ENCODE measurements around the gene GREB1L.

GREB1L gene

DNA sequence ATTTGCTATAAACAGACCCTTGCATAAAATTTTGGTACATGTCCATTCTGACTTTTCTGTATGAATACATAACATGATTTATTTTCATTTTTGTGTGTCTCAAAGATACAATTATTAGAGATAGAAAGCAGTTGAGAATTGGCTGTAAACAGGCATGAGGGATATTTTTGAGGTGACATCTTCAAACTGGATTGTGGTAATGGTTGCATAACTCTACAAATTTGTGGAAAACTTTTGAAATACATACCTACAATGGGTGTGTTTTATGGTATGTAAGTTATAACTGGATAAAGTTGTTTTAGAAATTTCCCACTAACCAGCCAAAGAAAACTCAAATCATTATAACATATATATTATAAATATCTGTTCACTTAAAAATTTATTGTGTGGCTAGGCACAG is 39.6 kb downstream of the GREB1L start:
- TF ChIP-seq, protein P1, sequence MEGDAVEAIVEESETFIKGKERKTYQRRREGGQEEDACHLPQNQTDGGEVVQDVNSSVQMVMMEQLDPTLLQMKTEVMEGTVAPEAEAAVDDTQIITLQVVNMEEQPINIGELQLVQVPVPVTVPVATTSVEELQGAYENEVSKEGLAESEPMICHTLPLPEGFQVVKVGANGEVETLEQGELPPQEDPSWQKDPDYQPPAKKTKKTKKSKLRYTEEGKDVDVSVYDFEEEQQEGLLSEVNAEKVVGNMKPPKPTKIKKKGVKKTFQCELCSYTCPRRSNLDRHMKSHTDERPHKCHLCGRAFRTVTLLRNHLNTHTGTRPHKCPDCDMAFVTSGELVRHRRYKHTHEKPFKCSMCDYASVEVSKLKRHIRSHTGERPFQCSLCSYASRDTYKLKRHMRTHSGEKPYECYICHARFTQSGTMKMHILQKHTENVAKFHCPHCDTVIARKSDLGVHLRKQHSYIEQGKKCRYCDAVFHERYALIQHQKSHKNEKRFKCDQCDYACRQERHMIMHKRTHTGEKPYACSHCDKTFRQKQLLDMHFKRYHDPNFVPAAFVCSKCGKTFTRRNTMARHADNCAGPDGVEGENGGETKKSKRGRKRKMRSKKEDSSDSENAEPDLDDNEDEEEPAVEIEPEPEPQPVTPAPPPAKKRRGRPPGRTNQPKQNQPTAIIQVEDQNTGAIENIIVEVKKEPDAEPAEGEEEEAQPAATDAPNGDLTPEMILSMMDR (conservative IDR thresholded peaks at IDR 0.05; ENCODE audit: control insufficient read depth, insufficient read depth, low read depth, low read length) = no peak
- DNase-seq (ENCODE audit: low read depth) = no peak
- H3K4me3 ChIP-seq (ENCODE audit: control insufficient read depth, low read depth, low read length) = no peak overlapping the region

DNA sequence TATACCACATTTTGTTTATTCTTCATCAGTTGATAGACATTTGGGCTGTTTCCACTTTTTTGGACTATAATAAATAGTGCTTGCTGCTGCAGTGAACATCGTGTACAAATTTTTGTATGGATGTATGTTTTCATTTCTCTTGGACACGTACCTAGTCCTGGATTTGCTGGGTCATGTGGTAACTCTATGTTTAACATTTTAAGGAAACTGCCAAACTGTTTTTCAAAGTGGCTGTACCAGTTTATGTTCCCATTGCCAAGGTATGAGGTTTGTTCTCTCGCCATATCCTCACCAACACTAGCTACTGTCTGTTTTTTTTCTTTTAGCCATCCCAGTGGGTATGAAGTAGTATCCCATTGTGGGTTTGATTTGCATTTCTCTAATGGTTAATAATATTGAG is 42.5 kb downstream of the GREB1L start:
- TF ChIP-seq, protein P1 (conservative IDR thresholded peaks at IDR 0.05; ENCODE audit: control insufficient read depth, insufficient read depth, low read depth, low read length) = no peak
- no peak for DNase-seq (ENCODE audit: low read depth)
- no peak overlapping the region for H3K4me3 ChIP-seq (ENCODE audit: control insufficient read depth, low read depth, low read length)

DNA sequence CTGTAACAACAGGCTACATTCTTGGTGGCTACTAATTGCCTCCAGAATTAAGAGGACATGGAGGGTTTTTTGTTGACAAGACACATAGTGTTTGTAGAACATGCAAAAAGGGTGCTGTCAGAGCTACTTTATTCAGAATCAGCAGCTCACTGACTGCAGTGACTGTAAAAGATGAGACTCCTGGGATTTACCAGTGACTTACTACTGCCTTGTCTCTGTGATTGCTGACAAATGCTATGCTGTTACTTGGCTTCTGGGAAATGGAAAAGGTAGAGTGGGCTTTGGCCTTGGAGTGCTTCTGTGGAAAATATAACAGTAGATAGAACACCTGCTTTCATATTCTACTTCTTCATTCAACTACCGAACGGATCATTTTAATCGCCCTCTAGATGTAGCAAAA is 47.8 kb downstream of the GREB1L start:
- TF ChIP-seq, protein P1 (conservative IDR thresholded peaks at IDR 0.05; ENCODE audit: control insufficient read depth, insufficient read depth, low read depth, low read length) = no peak
- DNase-seq (ENCODE audit: low read depth) = no peak
- no peak overlapping the region for H3K4me3 ChIP-seq (ENCODE audit: control insufficient read depth, low read depth, low read length)

DNA sequence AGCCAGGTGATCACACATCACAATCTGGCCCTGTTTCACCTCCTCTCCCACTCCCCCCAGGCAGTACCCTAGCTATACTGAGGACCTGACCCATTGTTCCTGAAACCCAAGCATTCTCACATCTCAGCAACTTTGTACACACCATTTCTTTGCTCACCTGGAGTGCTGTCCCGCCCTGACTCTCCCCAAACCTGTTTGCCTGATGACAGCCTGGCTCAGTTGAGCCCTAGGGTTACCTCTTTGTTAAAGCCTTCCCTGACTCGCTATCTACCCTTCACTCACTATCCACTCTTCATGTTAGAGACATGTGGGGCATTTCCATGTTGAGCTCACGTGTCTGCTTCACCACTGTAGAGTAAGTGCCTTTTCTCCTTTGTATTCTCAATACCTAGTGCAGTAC is 49.1 kb downstream of the GREB1L start:
- DNase-seq (ENCODE audit: low read depth) = no peak
- TF ChIP-seq, protein P1 (conservative IDR thresholded peaks at IDR 0.05; ENCODE audit: control insufficient read depth, insufficient read depth, low read depth, low read length) = no peak
- H3K4me3 ChIP-seq (ENCODE audit: control insufficient read depth, low read depth, low read length) = no peak overlapping the region

DNA sequence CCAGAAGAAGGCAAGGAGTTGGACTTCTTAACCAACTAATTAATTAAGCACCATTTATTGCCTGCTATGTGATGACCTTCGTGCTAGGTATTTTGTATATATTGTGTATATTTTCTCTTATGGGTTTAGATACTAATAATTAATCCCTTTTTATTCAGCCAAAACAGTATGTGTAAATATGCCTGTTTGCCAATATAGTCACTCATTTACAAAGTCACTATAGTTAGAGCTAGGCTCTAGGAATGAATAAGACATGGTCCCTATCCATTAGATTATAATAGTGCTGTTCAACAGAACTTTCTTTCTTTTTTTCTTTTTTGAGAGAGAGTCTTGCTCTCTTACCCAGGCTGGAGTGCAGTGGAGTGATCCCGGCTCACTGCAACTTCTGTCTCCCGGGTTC is 51.4 kb downstream of the GREB1L start:
- no peak overlapping the region for H3K4me3 ChIP-seq (ENCODE audit: control insufficient read depth, low read depth, low read length)
- DNase-seq (ENCODE audit: low read depth) = no peak
- TF ChIP-seq, protein P1 (conservative IDR thresholded peaks at IDR 0.05; ENCODE audit: control insufficient read depth, insufficient read depth, low read depth, low read length) = no peak

DNA sequence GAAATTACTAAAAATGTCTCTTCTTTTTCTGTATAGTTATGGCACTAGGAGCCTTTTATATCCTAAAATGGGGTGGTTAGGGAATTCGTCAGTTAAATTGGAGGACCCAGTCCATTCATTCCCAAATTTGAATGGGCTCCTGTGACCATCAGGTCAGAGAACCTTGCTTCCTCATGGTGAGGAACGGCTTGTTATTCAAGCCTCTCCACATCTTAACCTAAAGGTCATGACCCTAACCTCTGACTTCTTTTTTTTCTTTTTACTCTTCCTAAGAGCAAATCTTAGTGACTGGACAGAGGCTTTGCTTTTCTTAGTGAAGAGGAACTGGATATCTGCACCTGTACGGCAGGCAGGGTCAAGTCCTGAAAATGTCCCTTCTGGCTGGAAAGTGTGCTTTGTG is 53.1 kb downstream of the GREB1L start:
- no peak for DNase-seq (ENCODE audit: low read depth)
- TF ChIP-seq, protein P1 (conservative IDR thresholded peaks at IDR 0.05; ENCODE audit: control insufficient read depth, insufficient read depth, low read depth, low read length) = no peak
- no peak overlapping the region for H3K4me3 ChIP-seq (ENCODE audit: control insufficient read depth, low read depth, low read length)

DNA sequence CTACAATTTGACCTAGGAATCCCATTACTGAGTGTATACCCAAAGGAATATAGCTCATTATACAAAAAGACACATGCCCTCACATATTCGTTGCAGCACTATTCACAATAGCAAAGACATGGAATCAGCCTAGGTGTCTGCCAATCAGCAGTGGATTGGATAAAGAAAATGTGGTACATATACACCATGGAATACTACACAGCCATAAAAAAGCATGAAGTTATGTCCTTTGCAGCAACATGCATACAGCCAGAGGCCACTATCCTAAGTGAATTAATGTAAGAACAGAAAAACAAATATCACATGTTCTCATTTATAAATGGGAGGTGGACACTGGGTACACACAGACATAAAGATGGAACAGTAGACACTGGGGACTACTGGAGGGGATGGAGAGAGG is 54.0 kb downstream of the GREB1L start:
- H3K4me3 ChIP-seq (ENCODE audit: control insufficient read depth, low read depth, low read length) = no peak overlapping the region
- TF ChIP-seq, protein P1 (conservative IDR thresholded peaks at IDR 0.05; ENCODE audit: control insufficient read depth, insufficient read depth, low read depth, low read length) = no peak
- no peak for DNase-seq (ENCODE audit: low read depth)
